ENCODE measurements around the gene REPS2.

REPS2 gene

GRCh38 chrX:17038681-17039161 is 92.3 kb downstream of the REPS2 start:
- no peak for DNase-seq

- DNase-seq: no peak
These were observed 93.4 kb downstream of the REPS2 start for GRCh38 chrX:17039826-17040225.

GRCh38 chrX:17040711-17041110 is 94.3 kb downstream of the REPS2 start:
- DNase-seq: no peak

GRCh38 chrX:17042037-17042436 is 95.6 kb downstream of the REPS2 start:
- DNase-seq: no peak

GRCh38 chrX:17046478-17047097 is 100.1 kb downstream of the REPS2 start:
- peak; percentile 0 for DNase-seq

GRCh38 chrX:17047224-17047623 is 100.8 kb downstream of the REPS2 start:
- no peak for DNase-seq

- no peak for DNase-seq
These were observed 105.8 kb downstream of the REPS2 start for GRCh38 chrX:17052210-17052609.

- no peak for DNase-seq
These were observed 106.3 kb downstream of the REPS2 start for GRCh38 chrX:17052793-17053192.

- DNase-seq: no peak
These were observed 107.0 kb downstream of the REPS2 start for GRCh38 chrX:17053502-17053901.

GRCh38 chrX:17056868-17057608 is 110.6 kb downstream of the REPS2 start:
- DNase-seq: no peak

GRCh38 chrX:17062065-17062464 is 115.6 kb downstream of the REPS2 start:
- DNase-seq: no peak

GRCh38 chrX:17065100-17065499 is 118.6 kb downstream of the REPS2 start:
- DNase-seq: no peak

GRCh38 chrX:17067534-17067933 is 121.1 kb downstream of the REPS2 start:
- no peak for DNase-seq

GRCh38 chrX:17072301-17072700 is 125.8 kb downstream of the REPS2 start:
- DNase-seq: no peak

- DNase-seq: no peak
These were observed 126.3 kb downstream of the REPS2 start for GRCh38 chrX:17072721-17073230.

- DNase-seq: no peak
These were observed 128.5 kb downstream of the REPS2 start for GRCh38 chrX:17075004-17075403.

- DNase-seq: no peak
These were observed 130.9 kb downstream of the REPS2 start for GRCh38 chrX:17077361-17077760.

- no peak for DNase-seq
These were observed 131.7 kb downstream of the REPS2 start for GRCh38 chrX:17078031-17078720.

GRCh38 chrX:17081511-17081910 is 135.1 kb downstream of the REPS2 start:
- no peak for DNase-seq

GRCh38 chrX:17081968-17082367 is 135.5 kb downstream of the REPS2 start:
- no peak for DNase-seq

GRCh38 chrX:17082831-17083230 is 136.4 kb downstream of the REPS2 start:
- no peak for DNase-seq

GRCh38 chrX:17086317-17086716 is 139.9 kb downstream of the REPS2 start:
- DNase-seq: no peak

GRCh38 chrX:17095161-17095560 is 148.7 kb downstream of the REPS2 start:
- no peak for DNase-seq

All from NK-92 treated with Interleukin-12 subunit alpha and Interleukin-12 subunit beta, amount 100 ng/mL, for 24 hours (cell line).